Esophagus muscularis mucosa (tissue), 4 donors: ENCODE results near the gene LRRFIP2. TPM values are rescaled to one million over a fixed set of nuclear protein-coding genes. Genes with fewer than 3 reads are reported as not detected.

Experiments used
- DNase-seq: peaks from one replicate; pipeline ENCODE4 v3.0.0-alpha.2; 2017; ENCODE audit errors: extremely low spot score
- H3K27ac ChIP-seq, 4 donors: fragments of 200-600 bp; sonication (generic); replicated peaks in 1 of 4; 1 replicate in 3 of 4; 2 replicates in 1 of 4; pipeline ENCODE4 v1.5.1; 2016 to 2019; ENCODE audit warnings: mild to moderate bottlenecking in 1 of 4
- H3K27me3 ChIP-seq, 4 donors: fragments of 200-600 bp; sonication (generic); one replicate each; pipeline versions ENCODE4 v1.5.1 to v1.6.0; 2016 to 2019
- H3K36me3 ChIP-seq, 4 donors: fragments of 200-600 bp; sonication (generic); one replicate each; pipeline ENCODE4 v1.5.1; 2016 to 2019
- H3K4me1 ChIP-seq, 4 donors: fragments of 200-600 bp; sonication (generic); one replicate each; pipeline ENCODE4 v1.5.1; 2016 to 2019
- H3K4me3 ChIP-seq, 4 donors: fragments of 200-600 bp; sonication (generic); 1 replicate in 2 of 4; 2 replicates in 2 of 4; pipeline ENCODE4 v1.5.1; 2016 to 2019; ENCODE audit warnings: mild to moderate bottlenecking in 4 of 4, moderate library complexity in 1 of 4
- H3K9me3 ChIP-seq, 4 donors: fragments of 200-600 bp; sonication (generic); 1 replicate in 3 of 4; 2 replicates in 1 of 4; pipeline ENCODE4 v1.5.1; 2016 to 2019
- EP300 ChIP-seq: sonication (generic); formaldehyde crosslinking; IDR thresholded peaks from one replicate; pipeline ENCODE4 v1.6.1; 2017; ENCODE audit warnings: antibody characterized with exemption
- POLR2A ChIP-seq: fragments of 450-650 bp; IDR thresholded peaks from one replicate; pipeline ENCODE4 v1.6.1; 2017; ENCODE audit warnings: antibody characterized with exemption, moderate library complexity, mild to moderate bottlenecking, low read depth
- POLR2AphosphoS5 ChIP-seq, 2 donors: sonication (generic); formaldehyde crosslinking; IDR thresholded peaks; one replicate each; pipeline ENCODE4 v1.6.1; 2017; ENCODE audit warnings: antibody characterized with exemption in 2 of 2
- WGBS: methylation state at CpG from one replicate; pipeline ENCODE4 v1.1.5; 2018; 5-methylcytosine and 5-hydroxymethylcytosine counted together
- intact Hi-C: fragments of 100-400 bp; cut with DNase I; formaldehyde crosslinking; loops from one replicate; pipeline ENCODE4 v1.15.1; 2023
- total RNA-seq, 4 donors: library from RNA; depleted of rRNA; stranded (reverse); fragments of >200 nt; gene quantifications; one replicate each; pipeline versions ENCODE4 v1.1.0 to v1.2.1, GENCODE V29; 2016
- TF ChIP-seq, protein P1 (sequence below), 3 experiments: fragments of 200-600 bp in 2 of 3; fragments of 450-650 bp in 1 of 3; sonication (generic) in 2 of 3; IDR thresholded peaks; one replicate each; pipeline ENCODE4 v1.5.1; 2017 to 2019; ENCODE audit warnings: antibody characterized with exemption in 3 of 3, mild to moderate bottlenecking in 2 of 3, moderate library complexity in 1 of 3

The LRRFIP2 gene
- total RNA-seq, 4 donors from 2014 or later = 76.9 to 104 (median 93.4) TPM

DNA sequence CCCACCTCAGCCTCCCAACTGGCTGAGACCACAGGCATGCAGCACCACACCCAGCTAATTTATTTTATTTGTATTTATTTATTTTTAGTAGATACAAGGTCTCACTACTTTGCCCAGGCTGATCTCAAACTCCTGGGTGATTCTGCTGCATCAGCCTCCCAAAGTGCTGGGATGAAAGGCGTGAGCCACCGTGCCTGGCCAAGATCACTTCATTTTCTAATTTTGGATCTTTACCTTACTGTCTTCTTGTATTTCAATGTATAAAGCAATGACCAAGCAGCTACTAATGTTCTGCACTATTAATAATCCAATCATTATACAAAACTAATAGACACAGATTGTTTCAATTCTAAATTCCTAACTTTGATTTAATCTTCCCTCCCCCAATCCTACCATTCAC is 56.2 kb downstream of the LRRFIP2 start:
- intact Hi-C loops = no loop called here
- DNase-seq = no peak
- Histone ChIP-seq H3K27ac (no peak overlapping the region), H3K36me3 (peaks cover 0 to 4% (median 0%) of the 10 kb centered on the region in 4 donors), H3K9me3 (no peaks in the 10 kb centered on the region), H3K4me3 (no peak overlapping the region), H3K4me1 (peaks cover 7 to 44% (median 30%) of the 10 kb centered on the region in 4 donors), H3K27me3 (no peaks in the 10 kb centered on the region)
- 93% methylated on average over 2 of the region's 2 CpGs for WGBS
- TF ChIP-seq, protein P1, sequence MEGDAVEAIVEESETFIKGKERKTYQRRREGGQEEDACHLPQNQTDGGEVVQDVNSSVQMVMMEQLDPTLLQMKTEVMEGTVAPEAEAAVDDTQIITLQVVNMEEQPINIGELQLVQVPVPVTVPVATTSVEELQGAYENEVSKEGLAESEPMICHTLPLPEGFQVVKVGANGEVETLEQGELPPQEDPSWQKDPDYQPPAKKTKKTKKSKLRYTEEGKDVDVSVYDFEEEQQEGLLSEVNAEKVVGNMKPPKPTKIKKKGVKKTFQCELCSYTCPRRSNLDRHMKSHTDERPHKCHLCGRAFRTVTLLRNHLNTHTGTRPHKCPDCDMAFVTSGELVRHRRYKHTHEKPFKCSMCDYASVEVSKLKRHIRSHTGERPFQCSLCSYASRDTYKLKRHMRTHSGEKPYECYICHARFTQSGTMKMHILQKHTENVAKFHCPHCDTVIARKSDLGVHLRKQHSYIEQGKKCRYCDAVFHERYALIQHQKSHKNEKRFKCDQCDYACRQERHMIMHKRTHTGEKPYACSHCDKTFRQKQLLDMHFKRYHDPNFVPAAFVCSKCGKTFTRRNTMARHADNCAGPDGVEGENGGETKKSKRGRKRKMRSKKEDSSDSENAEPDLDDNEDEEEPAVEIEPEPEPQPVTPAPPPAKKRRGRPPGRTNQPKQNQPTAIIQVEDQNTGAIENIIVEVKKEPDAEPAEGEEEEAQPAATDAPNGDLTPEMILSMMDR (IDR thresholded peaks at IDR 0.05) = no peak
- no peak for TF ChIP-seq POLR2AphosphoS5 (IDR thresholded peaks at IDR 0.05)
- no peak for TF ChIP-seq POLR2A
- no peak for TF ChIP-seq EP300

DNA sequence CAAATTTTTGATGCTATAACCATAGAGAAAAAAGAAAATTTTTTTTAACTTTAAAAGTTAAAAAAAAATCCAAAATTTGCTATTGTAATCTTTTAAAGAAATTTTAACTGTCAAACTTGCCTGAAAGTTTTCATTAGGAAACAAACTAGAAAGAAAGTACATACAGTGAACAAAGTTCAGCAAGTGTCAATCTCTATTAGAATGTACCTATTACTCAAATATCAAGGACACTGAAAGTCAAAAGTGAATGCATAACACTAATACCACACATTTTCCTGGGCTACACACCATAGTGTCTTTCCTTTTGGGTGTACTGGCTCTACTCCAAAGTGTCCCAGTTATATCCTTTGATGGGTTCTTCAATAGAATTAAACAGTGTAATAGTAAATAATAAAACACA is 56.8 kb downstream of the LRRFIP2 start:
- intact Hi-C loops = no loop called here
- Histone ChIP-seq H3K9me3 (no peaks in the 10 kb centered on the region), H3K4me1 (peaks cover 7 to 44% (median 30%) of the 10 kb centered on the region in 4 donors), H3K27me3 (no peaks in the 10 kb centered on the region), H3K4me3 (no peak overlapping the region), H3K36me3 (peaks cover 0 to 5% (median 0%) of the 10 kb centered on the region in 4 donors), H3K27ac (no peak overlapping the region)
- DNase-seq = no peak
- TF ChIP-seq, protein P1 (IDR thresholded peaks at IDR 0.05) = no peak
- TF ChIP-seq POLR2A (no peak), POLR2AphosphoS5 (IDR thresholded peaks at IDR 0.05) (no peak), EP300 (no peak)

DNA sequence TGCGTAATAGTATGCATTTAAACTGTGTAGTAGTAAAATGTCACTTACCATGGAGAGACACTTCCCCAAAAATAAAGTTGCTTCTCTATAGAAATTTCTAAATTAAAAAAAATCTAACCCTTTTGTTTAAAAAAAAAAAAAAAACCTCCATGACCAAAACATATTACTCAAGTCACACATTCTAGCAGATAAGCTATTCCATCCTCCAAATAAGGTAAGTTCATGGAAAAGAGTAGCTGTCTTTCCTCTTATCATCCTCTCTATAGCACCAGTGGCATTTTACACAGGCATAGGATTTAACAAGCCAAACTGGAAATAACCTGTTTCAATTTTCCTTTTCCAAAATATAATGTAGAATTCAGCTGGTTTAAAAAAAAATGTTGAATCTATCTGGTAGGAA is 57.4 kb downstream of the LRRFIP2 start:
- no peak overlapping the region for H3K4me3 ChIP-seq
- no peaks in the 10 kb centered on the region for H3K27me3 ChIP-seq
- H3K27ac ChIP-seq = no peak overlapping the region
- no peak for DNase-seq
- intact Hi-C loops = no loop called here
- TF ChIP-seq, protein P1 (IDR thresholded peaks at IDR 0.05) = no peak
- TF ChIP-seq POLR2AphosphoS5 (IDR thresholded peaks at IDR 0.05) (no peak), POLR2A (no peak), EP300 (no peak)
- 92% methylated on average over 1 of the region's 1 CpG for WGBS
- peaks cover 0 to 5% (median 0%) of the 10 kb centered on the region in 4 donors for H3K36me3 ChIP-seq
- no peaks in the 10 kb centered on the region for H3K9me3 ChIP-seq
- H3K4me1 ChIP-seq = peaks cover 7 to 46% (median 31%) of the 10 kb centered on the region in 4 donors

DNA sequence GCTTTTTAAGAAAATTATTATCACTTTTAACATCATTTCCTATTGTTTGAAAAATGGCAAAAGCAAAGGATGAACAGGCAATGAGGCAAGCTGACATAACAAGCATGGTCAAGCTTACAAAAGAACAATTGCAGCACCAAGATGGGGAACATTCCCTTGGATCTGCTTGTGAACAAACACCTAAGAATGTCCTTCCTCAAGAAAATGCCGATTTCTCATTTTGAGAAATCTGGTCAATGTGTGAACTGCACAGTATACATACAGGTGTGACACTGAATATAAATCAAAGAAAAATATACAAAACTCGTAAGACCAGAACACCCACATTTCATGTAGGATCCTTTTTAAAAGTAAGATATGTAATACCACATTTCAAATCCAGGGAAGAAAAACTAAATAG is 58.9 kb downstream of the LRRFIP2 start:
- Histone ChIP-seq H3K36me3 (peaks cover 0 to 5% (median 0%) of the 10 kb centered on the region in 4 donors), H3K4me1 (peaks cover 7 to 57% (median 34%) of the 10 kb centered on the region in 4 donors), H3K4me3 (no peak overlapping the region), H3K27me3 (no peaks in the 10 kb centered on the region), H3K27ac (peak overlapping the region in 2 of 4 donors; percentile 17 to 24), H3K9me3 (no peaks in the 10 kb centered on the region)
- WGBS = 94% methylated on average over 2 of the region's 2 CpGs
- intact Hi-C loops = no loop called here
- no peak for DNase-seq
- TF ChIP-seq, protein P1 (IDR thresholded peaks at IDR 0.05) = no peak
- no peak for TF ChIP-seq POLR2A
- TF ChIP-seq POLR2AphosphoS5 (IDR thresholded peaks at IDR 0.05) = no peak
- TF ChIP-seq EP300 = no peak
